HEK293 (cell line): ENCODE data around the gene PCGF1.

Source experiments
- CTCF ChIA-PET: fragments of 350-600 bp; formaldehyde crosslinking; extraction: SDS; loops from one replicate; lab custom pipeline; 2021; ENCODE audit warnings: antibody characterized with exemption; lab: Yijun Ruan, JAX
- POLR2A ChIA-PET: fragments of 300-600 bp; formaldehyde crosslinking; extraction: SDS; loops from one replicate; lab custom pipeline; 2020; ENCODE audit warnings: antibody characterized with exemption, inconsistent platforms; lab: Yijun Ruan, JAX
- H3K27ac ChIP-seq: fragments of 200-500 bp; sonication (Bioruptor generic); 2 replicates; pipeline ENCODE4 v1.5.1; 2014; ENCODE audit warnings: low read depth, low read length, control low read depth, inconsistent platforms; ENCODE audit errors: extremely low read depth
- H3K36me3 ChIP-seq, 2 experiments: fragments of 200-500 bp in 1 of 2; sonication (Bioruptor generic) in 1 of 2; 1 replicate in 1 of 2; 2 replicates in 1 of 2; pipeline ENCODE4 v1.5.1; 2014 to 2017; ENCODE audit warnings: inconsistent platforms in 2 of 2, low read length in 2 of 2; ENCODE audit not compliant: control insufficient read depth in 2 of 2, insufficient read depth in 1 of 2
- H3K4me1 ChIP-seq: fragments of 200-500 bp; sonication (Bioruptor generic); 2 replicates; pipeline ENCODE4 v1.5.1; 2014; ENCODE audit warnings: mild to moderate bottlenecking, low read length, inconsistent platforms; ENCODE audit not compliant: control insufficient read depth, insufficient read depth
- H3K4me3 ChIP-seq: 2 replicates; pipeline ENCODE4 v1.5.1; 2011; ENCODE audit warnings: low read depth, mild to moderate bottlenecking, control low read depth, low read length, moderate library complexity
- H3K9me3 ChIP-seq: fragments of 200-500 bp; sonication (Bioruptor generic); 2 replicates; pipeline ENCODE4 v1.5.1; 2014; ENCODE audit warnings: low read depth, low read length, inconsistent platforms; ENCODE audit not compliant: control insufficient read depth, insufficient read depth
- BCL11A ChIP-seq: fragments of 450-650 bp; formaldehyde crosslinking; IDR thresholded peaks from 2 replicates; pipeline ENCODE4 v1.5.1; 2016; ENCODE audit warnings: low read depth, missing biosample characterization, missing genetic modification characterization
- GLIS1 ChIP-seq: fragments of 450-650 bp; formaldehyde crosslinking; IDR thresholded peaks from 2 replicates; pipeline ENCODE4 v1.5.1; 2016; ENCODE audit warnings: missing biosample characterization, missing genetic modification characterization
- IKZF3 ChIP-seq: fragments of 450-650 bp; IDR thresholded peaks from 2 replicates; pipeline ENCODE4 v1.5.0; 2018; ENCODE audit warnings: missing biosample characterization, mild to moderate bottlenecking, missing genetic modification characterization, moderate library complexity
- INSM2 ChIP-seq: fragments of 450-650 bp; formaldehyde crosslinking; IDR thresholded peaks from 2 replicates; pipeline ENCODE4 v1.5.1; 2016; ENCODE audit warnings: missing biosample characterization, missing genetic modification characterization
- KLF10 ChIP-seq: fragments of 450-650 bp; IDR thresholded peaks from 2 replicates; pipeline ENCODE4 v1.5.1; 2018; ENCODE audit warnings: missing biosample characterization, mild to moderate bottlenecking, missing genetic modification characterization
- MZF1 ChIP-seq: fragments of 450-650 bp; formaldehyde crosslinking; IDR thresholded peaks from 2 replicates; pipeline ENCODE4 v1.5.1; 2017; ENCODE audit warnings: missing biosample characterization, missing genetic modification characterization, borderline replicate concordance
- OVOL3 ChIP-seq: fragments of 450-650 bp; formaldehyde crosslinking; IDR thresholded peaks from 2 replicates; pipeline ENCODE4 v1.5.1; 2016; ENCODE audit warnings: missing biosample characterization, missing genetic modification characterization
- PATZ1 ChIP-seq: fragments of 450-650 bp; formaldehyde crosslinking; IDR thresholded peaks from 2 replicates; pipeline ENCODE4 v1.5.1; 2016; ENCODE audit warnings: missing biosample characterization, missing genetic modification characterization
- PRDM1 ChIP-seq: fragments of 450-650 bp; formaldehyde crosslinking; IDR thresholded peaks from 2 replicates; pipeline ENCODE4; 2016; ENCODE audit warnings: missing biosample characterization, missing genetic modification characterization
- REPIN1 ChIP-seq: fragments of 450-650 bp; formaldehyde crosslinking; IDR thresholded peaks from 2 replicates; pipeline ENCODE4 v1.5.1; 2017; ENCODE audit warnings: missing biosample characterization, missing genetic modification characterization, low read depth
- SCRT1 ChIP-seq: fragments of 450-650 bp; formaldehyde crosslinking; IDR thresholded peaks from 2 replicates; pipeline ENCODE4 v1.5.1; 2016; ENCODE audit warnings: missing biosample characterization, missing genetic modification characterization, borderline replicate concordance
- YY1 ChIP-seq: fragments of 450-650 bp; formaldehyde crosslinking; IDR thresholded peaks from 2 replicates; pipeline ENCODE4 v1.5.1; 2018; ENCODE audit warnings: missing biosample characterization, missing genetic modification characterization
- ZBTB1 ChIP-seq: fragments of 450-650 bp; formaldehyde crosslinking; IDR thresholded peaks from 2 replicates; pipeline ENCODE4 v1.5.1; 2016; ENCODE audit warnings: missing biosample characterization, missing genetic modification characterization
- ZNF112 ChIP-seq: fragments of 450-650 bp; formaldehyde crosslinking; IDR thresholded peaks from 2 replicates; pipeline ENCODE4 v1.5.0; 2017; ENCODE audit warnings: missing biosample characterization, missing genetic modification characterization
- ZNF155 ChIP-seq: fragments of 450-650 bp; formaldehyde crosslinking; IDR thresholded peaks from 2 replicates; pipeline ENCODE4 v1.5.1; 2016; ENCODE audit warnings: missing biosample characterization, missing genetic modification characterization
- ZNF16 ChIP-seq: fragments of 450-650 bp; formaldehyde crosslinking; IDR thresholded peaks from 2 replicates; pipeline ENCODE4 v1.5.1; 2016; ENCODE audit warnings: low read depth, missing biosample characterization, missing genetic modification characterization
- ZNF169 ChIP-seq: fragments of 450-650 bp; formaldehyde crosslinking; IDR thresholded peaks from 2 replicates; pipeline ENCODE4 v1.5.1; 2016; ENCODE audit warnings: missing biosample characterization, missing genetic modification characterization
- ZNF202 ChIP-seq: fragments of 450-650 bp; formaldehyde crosslinking; IDR thresholded peaks from 2 replicates; pipeline ENCODE4 v1.5.1; 2016; ENCODE audit warnings: missing biosample characterization, missing genetic modification characterization, borderline replicate concordance
- ZNF302 ChIP-seq: fragments of 450-650 bp; formaldehyde crosslinking; IDR thresholded peaks from 2 replicates; pipeline ENCODE4 v1.5.1; 2016; ENCODE audit warnings: missing biosample characterization, missing genetic modification characterization, low read depth
- ZNF514 ChIP-seq: fragments of 450-650 bp; formaldehyde crosslinking; IDR thresholded peaks from 2 replicates; pipeline ENCODE4 v1.5.1; 2016; ENCODE audit warnings: missing biosample characterization, missing genetic modification characterization
- ZNF549 ChIP-seq: fragments of 450-650 bp; IDR thresholded peaks from 2 replicates; pipeline ENCODE4 v1.5.1; 2018; ENCODE audit warnings: missing biosample characterization, missing genetic modification characterization, mild to moderate bottlenecking, inconsistent platforms, moderate library complexity
- ZNF571 ChIP-seq: fragments of 450-650 bp; formaldehyde crosslinking; IDR thresholded peaks from 2 replicates; pipeline ENCODE4 v1.5.0; 2017; ENCODE audit warnings: missing biosample characterization, missing genetic modification characterization
- ZNF580 ChIP-seq: fragments of 450-650 bp; formaldehyde crosslinking; IDR thresholded peaks from 2 replicates; pipeline ENCODE4 v1.5.1; 2016; ENCODE audit warnings: missing biosample characterization, missing genetic modification characterization
- ZNF621 ChIP-seq: fragments of 450-650 bp; formaldehyde crosslinking; IDR thresholded peaks from 2 replicates; pipeline ENCODE4 v1.5.1; 2017; ENCODE audit warnings: missing biosample characterization, missing genetic modification characterization
- ZNF658 ChIP-seq: fragments of 450-650 bp; formaldehyde crosslinking; IDR thresholded peaks from 2 replicates; pipeline ENCODE4; 2016; ENCODE audit warnings: missing biosample characterization, missing genetic modification characterization
- ZNF701 ChIP-seq: fragments of 450-650 bp; formaldehyde crosslinking; IDR thresholded peaks from 2 replicates; pipeline ENCODE4 v1.5.1; 2016; ENCODE audit warnings: missing biosample characterization, missing genetic modification characterization
- ZNF704 ChIP-seq: fragments of 450-650 bp; formaldehyde crosslinking; IDR thresholded peaks from 2 replicates; pipeline ENCODE4 v1.5.1; 2016; ENCODE audit warnings: missing biosample characterization, missing genetic modification characterization
- ZNF76 ChIP-seq: fragments of 450-650 bp; formaldehyde crosslinking; IDR thresholded peaks from 2 replicates; pipeline ENCODE4; 2016; ENCODE audit warnings: low read depth, missing biosample characterization, missing genetic modification characterization, borderline replicate concordance
- ZNF776 ChIP-seq: fragments of 450-650 bp; formaldehyde crosslinking; IDR thresholded peaks from 2 replicates; pipeline ENCODE4 v1.5.0; 2017; ENCODE audit warnings: missing biosample characterization, missing genetic modification characterization, borderline replicate concordance
- ZSCAN16 ChIP-seq: fragments of 450-650 bp; formaldehyde crosslinking; IDR thresholded peaks from 2 replicates; pipeline ENCODE4 v1.5.1; 2016; ENCODE audit warnings: missing biosample characterization, missing genetic modification characterization

PCGF1 gene

GRCh38 chr2:74472945-74473258, 34.6 kb downstream of the PCGF1 start (continued):
- no peak for TF ChIP-seq ZNF704 (tag by site-specific recombination)
- no peak for TF ChIP-seq ZNF155
- TF ChIP-seq OVOL3, result no peak

GRCh38 chr2:74472086-74472944, 35.2 kb downstream of the PCGF1 start, which contains the start of gene MRPL53:
TSS of gene MRPL53 (minus strand) at chr2:74472680. CDS start at chr2:74472660, 20 bp downstream.
- 0 out of 2 replicates have a peak, but pooled peaks cover 2% of the 10 kb centered on the region for H3K4me1 ChIP-seq
- peaks cover 18 to 31% of the 10 kb centered on the region in 2 experiments; a peak in 2 of 3 replicates for H3K36me3 ChIP-seq
- peak within 1 kb of the TSS; percentile 55 for H3K4me3 ChIP-seq
- H3K9me3 ChIP-seq, result no peaks in the 10 kb centered on the region
- H3K27ac ChIP-seq, result peak within 1 kb of the TSS; percentile 87
- POLR2A ChIA-PET, result interaction anchor here (0.9 to 4.0 kb wide), 9 partner anchors 9 to 118 kb away, joined by 3 to 44 read pairs (median 5); partner anchors contain the start of genes AUP1, CCDC142, HTRA2 and INO80B
- CTCF ChIA-PET, result interaction anchor here (0.8 to 1.5 kb wide), 4 partner anchors 10 to 195 kb away, joined by 3 to 14 read pairs (median 3); partner anchors contain the start of genes CCDC142, INO80B and TTC31
- TF ChIP-seq YY1 (tag by site-specific recombination) (peak; percentile 93), ZNF169 (tag by site-specific recombination) (no peak), ZNF549 (tag by site-specific recombination) (no peak), PATZ1 (tag by site-specific recombination) (no peak), ZNF112 (tag by site-specific recombination) (no peak), ZBTB1 (tag by site-specific recombination) (no peak), ZNF701 (tag by site-specific recombination) (no peak), ZNF302 (tag by site-specific recombination) (no peak), ZNF202 (no peak), ZNF571 (no peak), ZNF580 (tag by site-specific recombination) (peak; percentile 66; the same call in 1 of the 2 replicates), ZNF76 (tag by site-specific recombination) (peak; percentile 78), ZNF658 (tag by site-specific recombination) (no peak), ZNF621 (tag by site-specific recombination) (no peak), REPIN1 (tag by site-specific recombination) (no peak), ZNF16 (tag by site-specific recombination) (no peak), INSM2 (tag by site-specific recombination) (no peak), MZF1 (tag by site-specific recombination) (no peak), IKZF3 (no peak), GLIS1 (tag by site-specific recombination) (0 out of 2 replicates have a peak, but pooled peaks have one; percentile 8), ZSCAN16 (no peak), PRDM1 (no peak), KLF10 (tag by site-specific recombination) (no peak), ZNF776 (tag by site-specific recombination) (no peak), BCL11A (no peak), ZNF514 (tag by site-specific recombination) (no peak), SCRT1 (tag by site-specific recombination) (peak; percentile 16; the same call in 1 of the 2 replicates)
